GM18873 (cell line): ENCODE data around the gene BCL6B.
"Not testable (repeated sequence)": the region's sequence is repeated elsewhere in the genome, so short reads cannot be mapped to it uniquely, and the experiment has no call there.

ENCODE experiments used
- ATAC-seq: cut with Tn5 transposase; IDR thresholded peaks from one replicate; pipeline ENCODE4 v1.9.1; 2021; ENCODE audit warnings: mild to moderate bottlenecking, moderate library complexity, moderate number of reproducible peaks; ENCODE audit not compliant: unreplicated experiment, low FRiP score

Gene BCL6B, protein sequence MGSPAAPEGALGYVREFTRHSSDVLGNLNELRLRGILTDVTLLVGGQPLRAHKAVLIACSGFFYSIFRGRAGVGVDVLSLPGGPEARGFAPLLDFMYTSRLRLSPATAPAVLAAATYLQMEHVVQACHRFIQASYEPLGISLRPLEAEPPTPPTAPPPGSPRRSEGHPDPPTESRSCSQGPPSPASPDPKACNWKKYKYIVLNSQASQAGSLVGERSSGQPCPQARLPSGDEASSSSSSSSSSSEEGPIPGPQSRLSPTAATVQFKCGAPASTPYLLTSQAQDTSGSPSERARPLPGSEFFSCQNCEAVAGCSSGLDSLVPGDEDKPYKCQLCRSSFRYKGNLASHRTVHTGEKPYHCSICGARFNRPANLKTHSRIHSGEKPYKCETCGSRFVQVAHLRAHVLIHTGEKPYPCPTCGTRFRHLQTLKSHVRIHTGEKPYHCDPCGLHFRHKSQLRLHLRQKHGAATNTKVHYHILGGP

DNA sequence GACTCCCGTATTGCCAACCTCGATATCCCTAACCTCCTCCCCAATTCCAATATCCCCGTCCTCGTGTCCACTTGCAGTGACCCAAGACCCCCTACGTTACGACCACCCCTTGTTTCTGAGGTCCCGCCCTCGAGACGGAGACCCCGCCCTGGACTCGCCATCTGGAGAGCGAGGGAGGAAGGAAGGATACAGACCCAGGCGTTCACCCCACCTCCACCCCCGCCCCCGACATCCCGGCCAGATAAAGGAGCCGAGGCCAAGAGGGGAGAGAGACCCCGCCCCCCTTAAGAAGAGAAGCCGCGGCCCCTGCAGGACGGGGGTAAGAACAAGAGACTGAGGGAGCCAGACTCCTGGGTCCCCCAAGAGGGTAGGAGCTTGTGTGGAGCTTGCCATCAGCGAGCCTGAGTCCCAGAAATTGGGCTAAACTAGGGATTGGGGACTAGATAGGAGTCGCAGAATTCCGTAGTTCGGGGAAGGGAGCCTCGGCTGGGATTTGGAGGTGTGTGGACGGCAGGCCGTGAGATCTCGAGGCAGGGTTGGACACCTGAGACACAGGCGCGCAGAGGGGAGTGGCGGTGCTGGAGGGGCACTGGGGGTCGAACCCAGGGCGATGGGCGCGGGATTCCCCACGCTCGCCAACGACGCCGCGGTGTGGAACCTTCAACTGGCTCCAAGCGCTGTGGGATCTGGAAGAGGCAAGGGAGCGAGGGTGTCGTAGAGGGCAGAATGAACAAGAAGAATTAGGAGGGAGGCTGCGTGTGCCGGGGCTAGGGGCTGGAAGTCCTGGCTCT, at the start of gene BCL6B:
BCL6B (plus strand) TSS at position 270 of the 791 bp plus-strand sequence. CDS start 622 bp downstream, outside the sequence.
- no peak for ATAC-seq

GRCh38 chr17:6979440-6979839, 43.4 kb upstream of the BCL6B start:
- ATAC-seq: not testable (repeated sequence)

DNA sequence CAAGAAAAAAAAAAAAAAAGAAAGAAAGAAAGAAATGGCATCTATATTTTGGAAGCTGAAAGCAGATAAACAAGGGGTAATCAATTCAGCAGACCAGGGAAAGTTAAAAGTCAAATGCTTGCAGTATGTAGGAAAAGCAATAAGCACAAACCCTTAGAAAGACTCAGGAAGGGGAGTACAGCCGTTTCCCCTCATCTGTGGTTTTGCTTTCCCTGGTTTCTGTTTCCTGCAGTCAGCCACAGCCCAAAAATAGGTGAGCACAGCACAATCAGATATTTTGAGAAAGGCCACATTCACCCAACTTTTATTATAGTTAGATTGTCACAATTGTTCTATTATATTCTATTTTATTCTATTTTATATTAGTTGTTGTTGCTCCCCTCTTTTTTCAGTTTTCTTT, 41.4 kb upstream of the BCL6B start:
- ATAC-seq: no peak

- no peak for ATAC-seq
These were observed 37.6 kb upstream of the BCL6B start for GRCh38 chr17:6985266-6985665.

DNA sequence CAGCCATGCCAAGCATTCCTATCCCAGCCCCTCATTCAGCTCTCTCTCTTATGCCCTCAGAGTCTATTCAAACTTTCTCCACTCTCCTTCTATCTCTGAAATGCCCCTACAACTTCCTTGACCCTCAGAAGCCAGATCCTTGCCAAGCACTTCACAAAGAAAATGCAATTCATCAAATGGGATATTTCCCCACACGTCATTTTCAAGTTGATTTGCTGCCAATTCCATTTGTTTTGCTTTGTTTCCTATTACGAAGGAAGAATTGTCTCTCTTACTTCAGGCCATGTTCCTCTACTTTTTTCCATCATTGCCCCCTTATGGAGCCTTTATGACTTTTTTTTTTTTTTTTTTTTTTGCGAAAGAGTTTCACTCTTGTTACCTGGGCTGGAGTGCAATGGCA, 36.2 kb upstream of the BCL6B start:
- ATAC-seq: no peak

GRCh38 chr17:6989779-6990178, 33.1 kb upstream of the BCL6B start:
- ATAC-seq: no peak

- not testable (repeated sequence) for ATAC-seq
These were observed 29.2 kb upstream of the BCL6B start for GRCh38 chr17:6993613-6994056.

DNA sequence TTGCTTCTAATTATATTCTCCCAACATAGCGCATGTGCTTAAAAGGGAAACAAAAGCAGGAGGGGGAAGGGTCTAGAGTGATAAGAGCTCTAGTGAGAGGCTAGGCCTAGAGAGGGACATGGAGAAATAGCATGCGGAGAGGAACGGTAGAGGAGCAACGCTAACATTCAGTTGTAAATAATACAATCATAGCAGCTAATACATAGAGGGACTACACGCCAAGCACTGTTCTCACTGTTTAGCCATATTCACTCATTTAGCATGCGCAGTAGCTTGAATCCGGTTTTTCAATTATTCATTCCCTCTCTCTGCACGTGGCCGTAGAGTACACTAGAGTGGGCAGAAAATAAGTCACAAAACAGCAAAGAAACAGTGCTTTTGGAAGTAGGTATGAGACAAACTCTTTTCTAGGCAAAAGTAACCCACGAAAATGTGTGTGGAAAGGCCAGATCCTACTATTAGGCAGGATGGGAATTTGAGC, 28.7 kb upstream of the BCL6B start:
- no peak for ATAC-seq

DNA sequence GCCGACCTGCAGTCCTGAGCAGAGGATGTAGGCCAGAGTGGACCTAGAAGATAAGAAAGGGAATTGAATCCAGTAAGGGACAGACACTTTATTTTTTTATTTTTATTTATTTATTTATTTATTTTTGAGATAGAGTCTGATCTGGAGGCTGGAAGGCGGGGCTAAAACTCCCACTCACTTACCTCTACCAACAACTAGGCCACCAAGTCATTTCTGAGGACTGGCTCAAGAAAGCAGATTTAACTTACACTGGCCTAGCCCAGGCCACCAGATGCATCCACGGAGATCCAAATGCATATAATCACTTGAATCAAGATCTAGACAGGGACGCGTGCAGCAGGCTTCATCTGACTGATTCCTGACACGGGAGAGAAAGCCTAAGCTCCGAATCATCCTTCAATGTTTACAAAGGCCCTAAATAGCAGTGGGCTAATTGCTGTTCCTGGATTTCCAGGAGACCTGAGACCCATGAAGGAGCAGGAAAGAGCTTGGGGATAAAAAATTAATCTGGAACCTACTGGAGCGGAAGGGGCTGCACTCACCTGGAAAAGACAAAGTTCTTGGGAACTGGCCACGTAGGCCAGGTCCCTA, 28.1 kb upstream of the BCL6B start:
- ATAC-seq: no peak

DNA sequence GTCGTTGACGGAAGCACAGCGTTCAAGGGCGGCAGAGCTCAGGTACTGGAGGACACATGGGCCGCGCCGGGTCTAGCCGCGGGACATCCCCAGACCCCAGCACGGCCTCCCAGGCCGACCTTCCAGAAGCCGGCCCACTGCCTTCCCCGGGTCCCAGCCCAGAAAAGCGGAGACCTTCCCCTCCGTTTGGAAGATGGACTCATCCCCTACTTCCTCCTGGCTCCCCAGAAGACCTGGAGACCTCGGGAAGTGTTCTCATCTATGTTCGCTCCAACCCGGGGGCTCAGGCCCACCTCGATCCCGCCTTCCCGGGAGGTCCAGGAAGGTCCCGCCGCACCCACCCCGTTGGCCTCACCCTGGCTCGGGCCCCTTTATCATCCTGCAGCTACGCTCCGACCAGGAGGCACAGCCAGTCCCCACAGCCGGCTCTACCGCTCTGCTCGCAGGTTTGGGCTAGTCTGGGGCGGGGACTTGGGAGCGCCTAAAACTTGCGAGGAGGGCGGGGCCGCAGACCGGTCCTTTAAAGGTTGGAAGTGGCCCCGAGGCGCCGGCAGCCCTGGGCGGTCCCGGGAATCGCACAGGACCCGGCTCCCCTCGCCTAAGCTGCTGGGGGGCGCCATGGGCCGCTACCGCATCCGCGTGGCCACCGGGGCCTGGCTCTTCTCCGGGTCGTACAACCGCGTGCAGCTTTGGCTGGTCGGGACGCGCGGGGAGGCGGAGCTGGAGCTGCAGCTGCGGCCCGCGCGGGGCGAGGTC, 27.2 kb upstream of the BCL6B start, which contains the start of gene ALOX12:
ALOX12 (plus strand) TSS at position 550 of the 756 bp plus-strand sequence; CDS start at position 619, 69 bp downstream.
- ATAC-seq: no peak

- no peak for ATAC-seq
These were observed 26.4 kb upstream of the BCL6B start for GRCh38 chr17:6996256-6997011.

DNA sequence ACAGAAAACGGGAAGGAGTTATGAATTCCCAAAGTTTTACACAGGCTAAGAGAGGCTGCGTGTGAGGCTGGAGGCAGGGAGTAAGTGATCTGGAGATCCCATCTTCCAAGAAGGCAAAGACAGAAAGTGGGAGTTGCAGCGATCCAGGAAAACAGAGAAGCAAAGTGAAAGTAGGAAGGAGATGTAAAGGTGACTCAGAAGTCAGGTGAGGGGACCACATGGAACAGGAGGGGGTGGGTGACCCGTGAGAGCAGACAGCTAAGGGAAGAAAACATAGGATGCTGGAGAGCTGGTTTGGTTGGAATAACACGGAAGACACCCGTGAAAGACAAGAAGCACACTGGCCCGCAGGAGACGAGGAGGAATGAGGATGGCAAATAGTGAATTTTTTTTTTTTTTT, 25.7 kb upstream of the BCL6B start:
- ATAC-seq: no peak

GRCh38 chr17:6998855-6999508, 23.9 kb upstream of the BCL6B start:
- no peak for ATAC-seq

DNA sequence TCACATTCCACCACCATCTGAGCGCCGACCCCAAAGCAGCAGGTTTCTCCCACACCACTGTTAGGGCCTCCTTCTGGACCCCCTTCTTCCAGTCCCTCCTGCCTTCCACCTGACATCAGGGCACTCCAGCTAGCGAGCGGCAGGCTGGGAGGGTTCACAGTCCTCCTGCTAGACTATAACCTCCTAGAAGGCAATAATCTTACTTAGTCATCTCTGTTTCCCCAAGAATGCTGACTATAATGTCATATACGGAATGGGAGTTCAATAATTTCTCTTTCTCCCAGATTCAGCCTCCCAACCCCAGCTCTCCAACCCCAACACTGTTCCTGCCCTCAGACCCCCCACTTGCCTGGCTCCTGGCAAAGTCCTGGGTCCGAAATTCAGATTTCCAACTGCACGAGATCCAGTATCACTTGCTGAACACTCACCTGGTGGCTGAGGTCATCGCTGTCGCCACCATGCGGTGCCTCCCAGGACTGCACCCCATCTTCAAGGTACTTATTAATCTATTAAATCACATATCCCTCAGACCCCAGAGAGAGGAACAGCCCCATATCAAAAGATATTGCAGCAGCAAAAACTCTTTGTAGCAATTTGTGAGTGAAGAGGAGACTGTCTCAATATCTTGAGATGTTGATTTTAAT, 21.4 kb upstream of the BCL6B start:
- ATAC-seq: no peak

DNA sequence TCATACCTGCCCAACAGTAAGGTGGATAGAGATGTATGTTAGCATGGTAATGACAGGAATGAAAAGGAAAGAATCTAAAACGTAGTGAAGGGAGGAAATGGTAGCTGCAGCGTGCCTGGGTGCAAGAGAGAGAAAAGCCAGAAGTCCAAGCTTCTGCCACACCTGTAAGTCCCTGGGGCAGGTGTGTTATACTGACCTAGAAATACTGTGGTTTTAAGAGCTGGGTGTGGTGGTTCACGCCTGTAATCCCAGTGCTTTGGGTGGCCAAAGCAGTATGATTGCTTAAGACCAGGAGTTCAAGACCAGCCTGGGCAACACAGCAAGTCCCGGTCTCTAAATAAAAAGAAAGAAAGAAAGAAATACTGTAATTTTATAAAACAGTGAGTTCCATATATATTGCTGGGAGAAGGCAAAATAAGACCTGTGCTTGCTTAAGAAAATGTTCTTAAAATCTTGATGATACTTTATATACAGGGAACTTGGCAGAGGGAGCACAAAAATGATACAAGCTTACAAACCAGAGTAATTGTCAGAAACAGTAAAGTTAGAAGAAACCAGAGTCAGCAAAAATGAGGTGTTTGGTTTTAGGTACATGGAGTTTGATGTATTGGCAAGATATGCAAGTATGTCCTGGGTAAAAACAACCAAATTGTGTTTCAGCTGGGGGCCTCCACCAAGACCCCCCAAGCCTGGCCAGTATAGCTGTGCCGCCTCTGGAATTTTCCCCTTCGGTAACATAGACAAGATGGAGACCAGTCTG, 20.4 kb upstream of the BCL6B start:
- no peak for ATAC-seq

GRCh38 chr17:7003745-7004144, 19.1 kb upstream of the BCL6B start:
- no peak for ATAC-seq

GRCh38 chr17:7004398-7005253, 18.2 kb upstream of the BCL6B start:
- ATAC-seq: peak; percentile 44
